GM19463 (cell line): ENCODE data around the gene RIPK4.

ENCODE experiments used
- ATAC-seq: cut with Tn5 transposase; IDR thresholded peaks from one replicate; pipeline ENCODE4 v1.9.1; 2021; ENCODE audit warnings: mild to moderate bottlenecking, moderate library complexity; ENCODE audit not compliant: unreplicated experiment

RIPK4 gene

DNA sequence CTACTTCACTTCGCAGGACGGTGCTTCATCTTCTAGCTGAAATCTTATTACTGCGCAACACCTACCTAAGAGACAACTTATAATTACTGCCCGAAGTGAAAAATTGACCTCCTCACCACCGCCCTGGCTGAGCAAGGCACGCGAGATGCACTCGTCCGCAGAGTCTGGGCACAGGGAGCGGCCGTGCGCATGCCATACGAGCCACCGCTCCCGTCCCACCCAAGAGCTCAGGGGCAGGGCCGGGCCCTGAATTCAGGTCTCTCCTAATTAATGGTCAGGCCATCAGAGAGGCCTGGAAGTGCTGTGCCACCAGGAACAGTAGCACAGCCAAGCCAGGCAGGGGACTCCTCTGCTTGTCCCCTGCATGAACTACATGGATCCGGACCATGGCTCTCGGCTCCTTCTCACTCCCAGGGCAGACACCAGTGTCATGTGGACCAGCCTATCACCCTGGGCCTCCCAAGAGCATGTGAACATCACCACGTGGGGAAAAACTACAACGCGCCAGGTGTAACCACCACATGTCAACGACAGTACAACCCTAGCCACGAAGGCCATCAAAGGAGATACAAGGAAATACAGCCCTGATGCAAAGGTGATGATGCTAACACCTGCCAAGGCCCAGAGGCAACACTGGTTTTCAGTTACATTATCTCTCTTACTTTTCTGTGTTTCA is 11.5 kb downstream of the RIPK4 start:
- ATAC-seq, result no peak

DNA sequence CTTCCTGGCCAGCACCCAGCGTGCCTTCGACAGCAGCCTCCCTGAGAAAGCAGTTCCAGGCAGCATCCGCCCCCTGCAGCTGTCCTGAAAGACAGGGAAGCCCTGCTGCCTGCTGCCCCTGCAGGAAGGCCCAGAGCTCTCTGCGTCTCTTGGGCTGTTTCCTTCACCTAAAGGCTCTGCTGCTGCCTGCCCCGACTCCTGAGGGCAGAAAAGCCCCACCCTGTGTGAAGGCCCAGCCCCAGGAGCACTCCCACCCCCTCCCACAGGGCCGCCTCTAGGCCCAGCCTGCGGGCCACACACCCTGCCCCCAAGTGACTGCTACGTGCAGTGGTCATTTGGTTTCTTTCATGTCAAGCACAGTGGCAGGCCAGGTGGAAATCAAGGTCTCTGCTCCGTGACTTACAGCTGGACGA is 12.4 kb downstream of the RIPK4 start:
- no peak for ATAC-seq

DNA sequence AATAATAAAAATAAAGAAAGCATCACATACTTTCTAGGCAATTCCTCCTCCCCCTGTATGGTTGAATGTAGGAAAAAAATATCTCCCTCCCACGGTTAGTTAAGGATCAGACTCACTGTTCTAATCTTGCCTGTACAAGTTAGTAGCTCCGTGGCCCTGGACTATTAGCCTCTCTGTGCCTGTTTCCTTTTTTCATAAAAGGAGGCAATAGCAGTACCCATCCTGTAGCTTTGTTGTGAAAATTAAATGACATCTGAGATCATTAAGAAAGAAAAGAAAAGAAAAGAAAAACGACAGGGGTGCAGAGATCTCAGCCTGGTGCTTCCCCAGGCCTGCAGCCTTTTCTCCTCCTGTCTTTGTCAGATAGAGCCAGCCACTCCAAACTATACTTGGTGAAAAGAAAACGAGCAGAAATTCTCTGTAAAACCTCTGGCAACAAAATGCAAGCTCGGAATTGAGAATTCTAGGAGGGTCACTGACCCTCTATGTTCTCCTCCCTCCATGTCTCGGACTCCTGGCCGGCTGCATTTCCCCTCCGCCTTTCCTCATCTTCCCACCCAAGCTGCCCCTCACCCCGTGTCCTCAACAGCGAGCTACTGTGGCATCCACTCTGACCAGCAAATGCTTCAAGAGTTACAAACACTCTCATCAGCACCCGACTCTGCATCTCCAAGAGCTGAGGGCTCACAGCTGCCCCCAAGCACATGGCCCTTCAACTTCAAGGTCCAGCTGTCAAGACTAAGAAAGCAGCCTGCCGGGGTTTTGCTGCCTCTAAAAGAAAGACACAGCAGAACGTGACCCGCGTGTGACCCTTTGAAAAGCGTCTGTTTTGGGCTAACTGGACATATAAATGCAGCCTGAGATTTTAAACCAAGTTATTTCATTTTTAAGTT is 13.6 kb downstream of the RIPK4 start:
- no peak for ATAC-seq

DNA sequence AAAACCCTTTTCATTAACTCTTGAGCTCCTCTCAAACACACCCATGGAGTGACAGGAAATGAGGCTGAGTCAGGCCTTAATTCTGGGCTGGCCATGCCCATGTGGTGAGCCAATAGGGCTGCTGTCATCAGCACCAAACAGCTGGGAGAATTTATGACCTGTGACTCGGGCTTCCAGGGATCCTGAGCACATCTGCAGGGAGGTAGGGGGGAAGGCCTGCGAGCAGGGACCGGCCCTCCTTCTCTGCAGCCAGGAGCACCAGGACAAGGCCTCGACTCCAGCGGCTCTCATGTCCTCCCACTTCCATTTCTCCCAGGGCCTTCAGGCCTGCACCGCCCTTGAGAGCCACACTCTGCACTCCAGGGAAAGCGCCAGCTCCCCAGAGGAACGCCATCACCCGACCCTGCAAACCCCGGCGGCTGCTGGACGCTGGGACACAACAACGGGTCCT is 14.6 kb downstream of the RIPK4 start:
- ATAC-seq, result no peak

DNA sequence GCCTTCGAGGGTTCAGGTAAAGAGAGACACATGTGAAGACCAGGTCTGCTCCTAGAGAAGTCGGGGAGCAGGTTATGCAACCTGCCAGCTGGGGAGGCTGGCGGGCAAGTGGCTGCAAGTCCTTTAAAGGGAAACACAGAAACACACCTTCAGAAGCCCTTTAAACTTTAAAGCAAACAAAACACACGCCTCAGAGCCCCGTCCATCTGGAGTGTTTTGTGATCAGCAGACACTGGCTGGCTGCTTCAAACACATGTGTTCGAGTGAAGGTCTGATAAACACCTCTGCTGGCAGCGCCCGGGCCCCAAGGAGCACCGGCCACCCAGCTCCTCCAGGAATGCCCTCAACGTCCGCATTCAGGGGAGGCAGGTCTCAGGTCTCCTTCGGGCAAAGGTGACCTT is 15.2 kb downstream of the RIPK4 start:
- ATAC-seq, result no peak

- no peak for ATAC-seq
Observed at GRCh38 chr21:41750532-41751151, 16.2 kb downstream of the RIPK4 start.

GRCh38 chr21:41750051-41750450 is 16.8 kb downstream of the RIPK4 start:
- ATAC-seq, result no peak

GRCh38 chr21:41749286-41749685 is 17.6 kb downstream of the RIPK4 start:
- ATAC-seq, result no peak

DNA sequence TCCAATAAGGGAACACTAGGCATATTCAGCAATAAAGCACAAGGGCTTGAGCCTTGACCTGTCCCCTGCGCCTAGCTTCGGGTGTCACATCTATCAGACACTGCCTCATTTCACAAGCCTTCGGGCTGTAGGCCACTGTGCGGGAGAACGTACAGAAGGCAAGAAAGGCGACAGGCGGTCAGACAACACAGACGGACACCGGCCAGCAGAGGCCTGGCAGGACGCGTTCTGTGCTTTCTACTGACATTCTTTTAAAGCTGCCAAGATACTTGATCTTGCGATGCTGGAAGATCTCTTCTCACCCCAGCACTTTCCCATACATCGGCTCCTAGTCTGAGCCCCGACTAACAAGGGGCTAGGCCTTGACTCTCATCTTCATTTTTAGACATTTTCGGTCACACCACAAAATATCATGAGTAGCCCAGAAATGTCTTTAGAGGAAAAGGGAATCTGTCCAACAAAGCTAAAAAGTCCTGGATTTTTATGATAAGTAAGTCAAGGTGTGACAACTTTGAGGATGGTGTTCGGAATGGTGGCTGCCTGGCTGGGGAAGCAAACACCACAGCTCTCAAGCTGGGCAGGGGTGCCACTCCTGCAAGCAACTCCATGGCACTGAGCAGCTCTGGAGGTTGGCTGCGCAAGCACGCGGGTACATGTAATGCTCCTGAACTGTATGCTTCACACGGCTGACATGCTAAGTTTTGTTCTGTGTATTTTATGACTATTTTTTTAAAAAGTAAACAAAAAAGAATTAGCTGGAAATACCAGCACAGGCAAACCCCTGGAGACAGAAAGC is 18.7 kb downstream of the RIPK4 start:
- ATAC-seq, result no peak

DNA sequence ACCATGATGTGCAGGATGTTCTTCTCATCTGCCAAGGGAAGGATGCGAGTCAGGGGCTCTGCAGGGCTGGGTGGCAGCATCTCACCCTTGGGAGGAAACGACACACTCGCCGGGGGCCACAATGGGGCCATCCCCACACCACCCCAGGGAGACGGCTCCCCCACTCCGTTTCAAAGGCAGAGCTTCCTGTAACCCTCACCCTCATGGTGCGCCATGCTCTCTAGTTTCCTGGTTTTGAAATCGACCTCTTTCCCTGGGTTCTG is 20.2 kb downstream of the RIPK4 start:
- no peak for ATAC-seq

GRCh38 chr21:41745971-41746743 is 20.7 kb downstream of the RIPK4 start:
- ATAC-seq, result no peak

DNA sequence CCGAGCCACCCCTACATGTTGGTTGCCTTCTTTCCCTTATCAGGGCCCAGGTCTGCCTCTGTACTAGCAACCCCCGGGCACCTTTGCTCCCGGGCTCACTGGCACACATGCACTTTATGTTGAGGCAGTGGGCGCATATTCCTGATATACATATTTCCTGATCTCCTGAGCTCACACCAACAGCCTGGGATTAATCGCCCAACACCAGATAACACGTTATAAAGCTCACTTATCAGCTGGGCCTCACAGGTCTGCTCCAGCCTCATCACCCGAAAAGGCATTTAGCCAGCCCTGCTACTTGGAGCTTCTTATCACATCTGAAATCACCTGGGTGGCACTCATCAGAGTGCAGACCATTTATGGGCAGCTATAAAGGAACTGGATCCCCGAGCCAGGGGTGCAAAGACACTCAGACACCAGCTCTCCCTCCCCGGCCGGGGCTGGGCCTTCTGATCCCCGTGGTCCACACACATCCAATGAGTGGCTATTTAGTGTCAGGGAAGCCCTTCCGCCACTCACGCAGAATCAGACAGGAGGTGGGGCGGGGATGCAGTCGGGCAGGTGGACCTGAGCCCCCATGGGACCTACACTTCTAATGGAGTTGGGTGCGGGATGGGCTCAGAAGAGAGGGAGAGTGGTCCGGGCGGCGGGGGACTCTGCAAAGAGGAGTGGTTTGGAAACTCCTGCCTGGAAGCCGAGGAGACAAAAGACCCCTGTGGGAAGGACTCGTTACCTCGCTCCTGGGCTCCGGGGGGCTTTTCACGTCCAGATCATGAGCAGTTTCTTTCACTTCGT is 21.6 kb downstream of the RIPK4 start:
- ATAC-seq, result no peak

GRCh38 chr21:41744028-41744930 is 22.6 kb downstream of the RIPK4 start:
- ATAC-seq, result no peak

- ATAC-seq, result no peak
Observed at GRCh38 chr21:41743321-41744027, 23.4 kb downstream of the RIPK4 start.

- ATAC-seq, result no peak
Observed at GRCh38 chr21:41742073-41742875, 24.6 kb downstream of the RIPK4 start.

GRCh38 chr21:41741253-41742072 is 25.4 kb downstream of the RIPK4 start:
- ATAC-seq, result no peak
